Hematopoietic multipotent progenitor cell treated with erythropoietin and hydrocortisone succinate and interleukin-3 and kit ligand, for 6 days (in vitro differentiated cells): ENCODE data around the gene TTC9.

ENCODE experiments used
- DNase-seq: peaks from one replicate; pipeline ENCODE4 v3.0.0-alpha.2; 2015

TTC9 gene

DNA sequence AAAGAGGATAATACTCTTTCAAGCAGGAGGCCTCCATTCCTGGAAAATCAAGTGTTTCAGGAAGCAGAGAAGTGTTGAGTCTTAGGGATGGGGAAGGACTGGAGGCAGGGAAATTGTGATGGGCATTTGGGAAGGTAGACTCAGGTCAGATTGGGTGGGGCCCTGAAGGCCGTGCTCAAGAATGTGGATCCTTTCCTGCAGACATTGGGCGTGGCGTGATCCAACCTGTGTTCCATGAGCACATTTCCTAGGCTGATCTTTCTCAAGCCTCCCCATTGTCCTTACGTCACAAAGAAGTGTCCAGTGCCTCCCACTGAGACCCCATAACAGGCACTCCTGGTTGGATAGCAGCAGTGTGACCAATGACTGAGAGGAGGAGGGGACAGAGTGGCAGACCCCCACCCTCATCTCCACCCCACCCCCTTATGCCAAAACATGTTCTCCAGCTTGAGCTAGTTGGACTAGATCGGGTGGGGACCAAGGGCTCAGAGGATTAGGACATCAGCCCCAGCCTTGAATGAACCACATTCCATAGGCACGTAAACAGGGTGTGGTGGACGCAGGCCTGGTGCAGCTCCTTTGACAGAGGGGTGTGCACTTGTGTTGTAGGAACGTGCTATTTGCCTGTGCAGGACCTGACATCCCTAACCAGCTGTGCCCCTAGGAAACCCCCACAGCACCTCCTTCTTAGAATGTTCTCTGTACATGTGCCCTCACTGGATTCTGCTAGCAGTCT is 76.8 kb downstream of the TTC9 start:
- no peak for DNase-seq

- no peak for DNase-seq
Measured at GRCh38 chr14:70721542-70721941, 79.8 kb downstream of the TTC9 start.

GRCh38 chr14:70722418-70722817 is 80.7 kb downstream of the TTC9 start:
- DNase-seq = no peak

- DNase-seq = no peak
Measured at GRCh38 chr14:70723276-70723675, 81.6 kb downstream of the TTC9 start.

DNA sequence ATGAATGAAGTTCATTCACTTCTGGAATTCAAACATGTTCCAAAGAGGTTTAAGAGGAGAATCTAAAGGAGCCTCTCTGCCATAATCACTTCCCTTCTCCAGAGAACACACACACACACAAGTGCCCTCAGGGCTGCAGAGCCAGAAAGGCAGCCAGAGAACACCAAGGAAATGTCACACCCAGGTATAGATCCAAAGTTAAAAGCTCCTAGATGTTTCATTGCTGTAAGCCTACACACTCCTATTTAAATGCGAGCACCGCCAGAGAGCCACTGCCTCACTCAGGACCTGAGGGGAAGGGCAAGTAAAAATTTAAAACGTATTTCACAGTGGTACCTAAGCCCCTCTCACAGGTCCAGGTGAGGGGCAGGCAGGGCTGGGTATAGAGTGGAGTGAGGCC is 82.4 kb downstream of the TTC9 start:
- no peak for DNase-seq

DNA sequence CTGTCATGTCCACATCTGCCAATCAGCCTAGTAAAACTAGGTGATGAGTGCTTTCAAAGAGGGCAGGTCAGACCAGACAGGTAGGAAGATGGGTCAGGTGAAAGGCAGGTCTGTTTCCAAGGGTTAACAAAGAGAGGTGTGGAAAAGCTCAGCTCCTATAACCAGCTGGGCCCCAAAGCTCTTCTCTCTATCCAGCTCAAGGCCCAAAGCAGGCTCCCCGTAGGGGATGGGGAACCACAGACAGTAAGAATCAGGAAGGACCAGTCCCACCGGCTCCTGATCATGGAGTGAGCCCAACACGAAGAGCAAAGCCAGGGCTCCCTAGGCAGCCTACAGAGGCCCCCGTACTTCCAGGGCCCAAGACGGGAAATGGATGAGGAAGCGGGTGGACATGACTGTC is 83.2 kb downstream of the TTC9 start:
- no peak for DNase-seq
